Activated gamma-delta T cell (primary cell): ENCODE data around the gene ABAT.
"Not testable (repeated sequence)": the region's sequence is repeated elsewhere in the genome, so short reads cannot be mapped to it uniquely, and the experiment has no call there.

Experiments
- DNase-seq: peaks from one replicate; lab custom pipeline; 2025; lab: John Stamatoyannopoulos, UW

ABAT gene

GRCh38 chr16:8742068-8742467 lies 67.7 kb downstream of the ABAT start:
- DNase-seq, result no peak

DNA sequence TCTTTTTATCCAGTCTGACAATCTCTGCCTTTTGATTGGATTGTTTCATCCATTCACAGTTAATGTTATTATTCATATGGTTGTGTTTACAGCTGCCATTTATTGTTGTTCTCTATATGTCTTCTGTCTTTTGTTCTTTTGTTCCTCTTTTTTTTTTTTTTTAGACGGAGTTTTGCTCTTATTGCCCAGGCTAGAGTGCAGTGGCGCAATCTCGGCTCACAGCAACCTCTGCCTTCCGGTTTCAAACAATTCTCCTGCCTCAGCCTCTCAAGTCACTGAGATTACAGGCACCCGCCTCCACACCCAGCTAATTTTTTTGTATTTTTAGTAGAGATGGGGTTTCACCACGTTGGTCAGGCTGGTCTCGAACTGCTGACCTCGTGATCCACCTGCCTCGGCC lies 74.5 kb downstream of the ABAT start:
- DNase-seq, result not testable (repeated sequence)

- DNase-seq, result no peak
Measured at GRCh38 chr16:8751481-8752311, 77.3 kb downstream of the ABAT start.

DNA sequence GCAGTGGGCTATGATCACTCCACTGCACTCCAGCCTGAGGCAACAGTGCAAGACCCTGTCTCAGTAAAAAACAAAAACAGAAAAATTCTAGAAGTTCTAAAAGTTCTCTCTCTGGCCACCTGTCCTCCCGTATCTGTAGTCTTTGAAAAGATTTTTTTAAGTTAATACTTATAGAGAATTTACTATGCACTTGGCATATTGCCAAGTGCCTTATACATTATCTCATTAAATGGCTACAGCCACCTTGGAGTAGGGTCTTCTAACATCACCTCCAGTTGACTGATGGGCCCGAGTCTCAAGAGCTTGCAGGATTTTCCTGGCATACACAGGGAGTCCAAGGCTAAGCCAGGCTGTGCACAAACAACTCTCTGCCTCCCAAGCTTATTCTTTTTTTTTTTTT lies 78.3 kb downstream of the ABAT start:
- no peak for DNase-seq

- no peak for DNase-seq
Measured at GRCh38 chr16:8753416-8754054, 79.1 kb downstream of the ABAT start.

DNA sequence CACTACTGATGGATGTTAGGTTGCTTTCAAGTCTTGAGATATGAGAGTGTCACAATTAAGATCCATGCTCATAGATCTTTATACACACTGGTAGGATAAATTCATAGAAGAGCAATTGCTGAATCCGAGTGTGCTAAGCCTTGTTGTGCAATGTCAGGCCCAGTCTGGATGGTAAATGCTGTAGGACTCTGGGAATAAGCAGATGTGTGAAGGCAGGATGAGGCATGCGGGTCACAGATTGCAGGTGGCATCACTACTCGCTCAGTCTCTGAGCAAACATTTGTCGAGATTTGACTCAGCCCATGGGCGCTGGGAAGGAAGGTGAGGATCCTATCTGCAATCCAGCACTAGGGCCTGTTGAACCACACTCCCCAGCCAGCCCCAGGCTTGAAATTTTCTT lies 82.3 kb downstream of the ABAT start:
- DNase-seq, result no peak

- DNase-seq, result no peak
Measured at GRCh38 chr16:8758022-8758421, 83.6 kb downstream of the ABAT start.

GRCh38 chr16:8760021-8760420 lies 85.6 kb downstream of the ABAT start:
- no peak for DNase-seq

GRCh38 chr16:8761078-8761477 lies 86.7 kb downstream of the ABAT start:
- no peak for DNase-seq

DNA sequence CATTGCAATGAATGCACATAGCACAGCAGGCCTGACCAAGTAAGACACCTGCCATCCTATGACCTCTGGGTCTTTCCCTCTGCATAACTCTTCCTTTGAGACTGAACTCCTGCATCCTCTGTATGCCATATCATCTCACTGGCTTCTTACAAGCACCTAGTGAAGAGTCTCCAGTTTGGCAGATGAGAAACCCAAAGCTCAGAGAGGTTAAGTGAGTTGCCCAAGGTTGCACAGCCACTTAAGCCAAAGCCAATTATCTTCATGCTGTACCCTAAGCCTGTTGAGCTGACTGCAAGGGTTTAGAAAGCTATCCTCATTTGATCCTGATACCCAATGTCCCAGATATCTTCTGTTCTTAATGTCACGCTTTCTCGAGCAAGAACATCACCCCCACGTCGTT lies 87.8 kb downstream of the ABAT start:
- no peak for DNase-seq

GRCh38 chr16:8763083-8763482 lies 88.7 kb downstream of the ABAT start:
- DNase-seq, result no peak

- no peak for DNase-seq
Measured at GRCh38 chr16:8763899-8764298, 89.5 kb downstream of the ABAT start.

DNA sequence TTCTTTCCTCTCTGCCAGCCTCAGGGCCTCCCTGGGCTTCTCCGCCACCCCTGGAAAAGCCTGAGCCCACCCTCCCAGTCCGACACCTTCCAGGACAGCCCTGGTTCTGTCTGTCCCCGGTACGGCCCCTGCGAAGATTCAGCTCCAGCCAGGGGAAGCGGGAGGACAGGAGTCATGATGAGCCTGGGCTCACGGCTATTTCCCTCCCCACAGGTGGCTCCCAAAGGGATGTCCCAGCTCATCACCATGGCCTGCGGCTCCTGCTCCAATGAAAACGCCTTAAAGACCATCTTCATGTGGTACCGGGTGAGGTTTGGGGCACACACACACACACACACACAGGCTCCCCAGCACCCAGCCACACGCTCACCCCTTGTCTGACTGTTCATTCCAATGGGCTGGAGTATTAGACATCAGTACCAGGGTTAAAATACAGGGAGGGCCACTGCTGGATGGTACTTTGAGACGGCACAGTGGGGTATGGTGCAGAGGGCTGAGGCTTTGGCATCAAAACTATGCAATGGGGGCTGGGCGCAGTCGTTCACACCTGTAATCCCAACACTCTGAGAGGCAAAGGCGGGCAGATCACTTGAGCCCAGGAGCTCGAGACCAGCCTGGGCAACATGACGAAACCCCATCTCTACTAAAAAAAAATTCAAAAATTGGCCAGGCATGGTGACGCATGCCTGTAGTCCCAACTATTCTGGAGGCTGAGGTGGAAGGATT lies 90.3 kb downstream of the ABAT start:
- no peak for DNase-seq

GRCh38 chr16:8767176-8767575 lies 92.8 kb downstream of the ABAT start:
- DNase-seq, result no peak

DNA sequence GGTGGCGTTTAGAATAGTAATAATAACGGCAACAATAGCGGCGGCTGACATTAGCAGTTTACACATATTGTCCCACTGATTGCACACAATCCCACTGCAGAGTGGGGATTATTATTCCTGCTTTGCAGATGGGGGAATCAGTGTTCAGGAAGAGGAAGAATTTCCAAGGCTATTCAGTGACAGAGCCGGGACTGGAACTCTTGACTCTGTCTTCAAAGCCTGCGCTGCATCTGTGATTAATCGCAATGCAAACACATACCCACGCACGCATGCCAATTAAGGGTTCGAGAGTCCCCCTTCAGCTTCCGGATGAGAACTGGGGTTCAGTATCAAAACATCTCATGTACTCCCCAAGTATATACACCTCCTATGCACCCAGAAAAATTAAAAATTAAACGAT lies 93.9 kb downstream of the ABAT start:
- no peak for DNase-seq

GRCh38 chr16:8768692-8769091 lies 94.3 kb downstream of the ABAT start:
- DNase-seq, result no peak

DNA sequence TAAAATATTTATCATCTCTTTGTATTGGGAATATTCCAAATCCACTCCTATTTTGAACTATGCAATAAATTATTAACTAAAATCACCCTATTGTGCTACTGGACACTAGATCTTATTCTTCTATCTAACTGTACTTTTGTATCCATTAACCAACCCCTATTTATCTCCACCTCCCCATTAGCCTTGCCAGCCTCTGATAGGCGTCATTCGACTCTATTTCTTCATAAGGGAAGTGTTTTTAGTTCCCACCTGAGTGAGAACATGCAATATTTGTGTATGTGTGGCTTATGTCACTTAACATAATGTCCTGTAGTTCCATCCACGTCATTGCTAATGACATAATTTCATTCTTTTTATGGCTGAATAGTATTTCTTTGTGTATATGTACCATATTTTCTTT lies 99.1 kb downstream of the ABAT start:
- no peak for DNase-seq

GRCh38 chr16:8774208-8774607 lies 99.8 kb downstream of the ABAT start:
- DNase-seq, result no peak

DNA sequence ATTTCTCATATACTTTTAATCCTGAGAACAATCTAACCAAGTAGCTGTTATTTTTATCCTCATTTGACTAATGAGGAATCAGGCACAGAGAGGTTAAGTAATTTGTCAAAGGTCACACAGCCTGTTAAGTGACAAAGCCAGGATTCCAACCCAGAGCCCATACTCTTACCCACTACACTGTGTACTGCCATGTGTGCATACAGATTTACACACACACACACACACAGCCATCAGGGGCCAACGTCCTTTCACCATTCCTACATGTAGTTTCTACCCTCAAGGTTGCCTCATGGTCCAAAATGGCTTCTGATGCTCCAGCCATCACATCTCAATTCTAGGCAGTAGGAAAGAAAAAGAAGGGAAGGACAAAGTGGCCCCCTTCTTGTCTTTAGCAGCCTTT lies 100.9 kb downstream of the ABAT start:
- no peak for DNase-seq

DNA sequence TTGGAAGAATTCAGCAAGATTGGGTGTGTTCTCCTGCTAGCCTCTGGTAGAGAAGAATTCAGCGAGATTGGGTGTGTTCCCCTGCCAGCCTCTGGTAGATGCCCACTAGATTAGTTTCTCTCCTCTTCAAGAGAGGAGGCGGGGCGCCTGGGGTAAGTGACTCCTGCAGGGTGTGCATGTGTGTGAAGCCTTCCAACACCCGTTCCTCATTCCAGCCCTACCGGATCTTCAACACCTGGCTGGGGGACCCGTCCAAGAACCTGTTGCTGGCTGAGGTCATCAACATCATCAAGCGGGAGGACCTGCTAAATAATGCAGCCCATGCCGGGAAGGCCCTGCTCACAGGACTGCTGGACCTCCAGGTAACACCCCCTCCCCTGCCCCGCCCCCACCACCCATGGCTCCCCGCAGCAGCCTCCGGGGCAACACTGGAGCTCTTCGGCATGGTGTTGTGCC lies 101.7 kb downstream of the ABAT start:
- DNase-seq, result no peak

DNA sequence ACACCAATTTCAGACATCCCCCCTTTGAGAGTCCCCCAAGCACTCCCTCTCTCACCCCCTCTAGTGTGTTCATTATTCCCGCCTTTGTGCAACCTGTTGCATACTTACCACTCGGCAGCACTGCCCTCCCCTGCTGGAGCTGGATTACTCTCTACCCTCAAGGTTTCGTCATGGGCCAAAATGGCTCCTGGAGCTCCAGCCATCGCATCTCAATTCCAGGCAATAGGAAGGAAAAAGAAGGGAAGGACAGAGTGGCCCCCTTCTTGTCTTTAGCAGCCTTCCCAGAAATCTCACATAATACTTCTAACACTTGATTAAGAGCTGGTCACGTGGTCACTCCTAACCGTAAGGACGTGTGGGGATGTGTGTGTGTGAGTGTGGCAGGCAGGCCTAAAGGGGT lies 102.8 kb downstream of the ABAT start:
- no peak for DNase-seq

DNA sequence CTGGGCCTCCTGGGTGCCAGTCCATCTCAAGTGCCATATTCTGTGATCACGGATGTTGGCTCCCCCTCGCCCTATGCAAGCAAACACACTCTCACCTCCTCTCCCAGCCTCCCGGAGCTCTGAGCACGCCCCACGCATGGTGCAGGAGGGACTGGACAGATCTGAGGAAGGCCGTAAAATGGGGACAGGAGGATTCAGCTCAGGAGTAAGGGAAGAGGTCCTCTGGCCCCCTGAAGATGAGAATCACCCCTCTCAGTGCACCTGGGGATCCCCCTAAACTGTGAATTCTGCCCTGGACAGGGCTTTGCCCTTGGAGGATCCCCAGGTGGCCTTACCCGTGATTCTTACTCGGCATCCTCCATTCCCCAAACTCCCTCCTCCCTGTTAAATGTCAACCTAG lies 107.4 kb downstream of the ABAT start:
- no peak for DNase-seq

GRCh38 chr16:8782673-8783072 lies 108.3 kb downstream of the ABAT start:
- no peak for DNase-seq
